ENCODE measurements around the gene ACAT2.

GRCh38 chr6:159728531-159728964 is 33.3 kb upstream of the ACAT2 start:
- TF ChIP-seq YY1 (IDR thresholded peaks at IDR 0.05; ENCODE audit: insufficient read depth, insufficient read length) (no peak), ZNF274 (IDR thresholded peaks at IDR 0.05; ENCODE audit: low read depth, low read length) (no peak), SUZ12 (IDR thresholded peaks at IDR 0.05; ENCODE audit: extremely low read depth, insufficient read depth, insufficient read length) (no peak)
